Esophagus squamous epithelium (tissue), 5 donors: ENCODE data around the gene PAPLN. TPM values are rescaled to one million over a fixed set of nuclear protein-coding genes. Genes with fewer than 3 reads are reported as not detected.

Experiments
- DNase-seq: peaks from one replicate; lab custom pipeline; 2025; lab: John Stamatoyannopoulos, UW
- H3K27ac ChIP-seq, 4 donors: fragments of 200-600 bp; sonication (generic); one replicate each; pipeline ENCODE4 v1.5.1; 2016 to 2019; ENCODE audit warnings: mild to moderate bottlenecking in 1 of 4
- H3K27me3 ChIP-seq, 4 donors: fragments of 200-600 bp; sonication (generic); 1 replicate in 3 of 4; 2 replicates in 1 of 4; pipeline versions ENCODE4 v1.5.1 to v1.6.0; 2017 to 2021; ENCODE audit warnings: antibody characterized with exemption in 1 of 4
- H3K36me3 ChIP-seq, 3 donors: fragments of 200-600 bp; sonication (generic); one replicate each; pipeline ENCODE4 v1.5.1; 2016 to 2019
- H3K4me1 ChIP-seq, 3 donors: fragments of 200-600 bp; sonication (generic); one replicate each; pipeline ENCODE4 v1.5.1; 2017 to 2019
- H3K4me3 ChIP-seq, 4 donors: fragments of 200-600 bp; sonication (generic); 1 replicate in 3 of 4; 2 replicates in 1 of 4; pipeline ENCODE4 v1.5.1; 2016 to 2019; ENCODE audit warnings: mild to moderate bottlenecking in 2 of 4, moderate library complexity in 1 of 4
- H3K9me3 ChIP-seq, 3 donors: fragments of 200-600 bp; sonication (generic); one replicate each; pipeline ENCODE4 v1.5.1; 2016 to 2019
- POLR2A ChIP-seq, 4 donors: fragments of 450-650 bp; IDR thresholded peaks; one replicate each; pipeline ENCODE4 v1.6.1; 2017; ENCODE audit warnings: antibody characterized with exemption in 4 of 4, mild to moderate bottlenecking in 4 of 4, moderate library complexity in 3 of 4
- WGBS, 2 donors: methylation state at CpG; one replicate each; pipeline ENCODE4 v1.1.5; 2018; 5-methylcytosine and 5-hydroxymethylcytosine counted together
- intact Hi-C: fragments of 100-400 bp; cut with DNase I; formaldehyde crosslinking; loops from one replicate; pipeline ENCODE4 v1.15.0; 2022
- total RNA-seq, 4 donors: library from RNA; depleted of rRNA; stranded (reverse); fragments of >200 nt; gene quantifications; one replicate each; pipeline ENCODE4 v1.1.0, GENCODE V29; 2016
- TF ChIP-seq, protein P1 (sequence below), 6 experiments: fragments of 450-650 bp in 4 of 6; fragments of 200-600 bp in 2 of 6; sonication (generic) in 2 of 6; IDR thresholded peaks; one replicate each; pipeline ENCODE4 v1.5.1; 2016 to 2019; ENCODE audit warnings: antibody characterized with exemption in 6 of 6, mild to moderate bottlenecking in 4 of 6, moderate library complexity in 4 of 6
- donor health status: DM: yes; HTN: yes; CAD: no.

The PAPLN gene
- total RNA-seq, 4 donors from 2014 or later: 2.2 to 12.6 (median 5.4) TPM

DNA sequence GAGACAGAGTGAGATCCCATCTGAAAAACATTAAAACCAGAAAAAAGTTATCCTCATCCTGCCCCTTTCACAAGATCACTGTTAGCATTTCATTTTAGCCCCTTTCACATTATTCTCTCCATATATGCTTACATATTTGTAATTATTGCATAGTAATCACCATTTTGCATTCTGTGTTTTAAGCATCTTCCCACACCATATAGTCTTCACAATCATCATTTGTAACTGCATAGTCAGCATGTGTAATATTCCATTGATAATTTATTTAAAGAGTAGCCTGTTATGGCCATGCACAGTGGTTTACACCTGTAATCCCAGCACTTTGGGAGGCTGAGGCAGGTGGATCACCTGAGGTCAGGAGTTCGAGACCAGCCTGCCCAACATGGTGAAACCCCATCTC is 11.8 kb downstream of the PAPLN start:
- peaks cover 8 to 23% (median 11%) of the 10 kb centered on the region in 3 donors for H3K4me1 ChIP-seq
- intact Hi-C loops: no loop called here
- DNase-seq: no peak
- WGBS, 2 donors: 100% methylated on average over 1 of the region's 1 CpG; no CpG with 5 or more reads in 1 of the 2 donors
- H3K4me3 ChIP-seq: no peak overlapping the region
- TF ChIP-seq POLR2A (IDR thresholded peaks at IDR 0.05): no peak
- TF ChIP-seq, protein P1, sequence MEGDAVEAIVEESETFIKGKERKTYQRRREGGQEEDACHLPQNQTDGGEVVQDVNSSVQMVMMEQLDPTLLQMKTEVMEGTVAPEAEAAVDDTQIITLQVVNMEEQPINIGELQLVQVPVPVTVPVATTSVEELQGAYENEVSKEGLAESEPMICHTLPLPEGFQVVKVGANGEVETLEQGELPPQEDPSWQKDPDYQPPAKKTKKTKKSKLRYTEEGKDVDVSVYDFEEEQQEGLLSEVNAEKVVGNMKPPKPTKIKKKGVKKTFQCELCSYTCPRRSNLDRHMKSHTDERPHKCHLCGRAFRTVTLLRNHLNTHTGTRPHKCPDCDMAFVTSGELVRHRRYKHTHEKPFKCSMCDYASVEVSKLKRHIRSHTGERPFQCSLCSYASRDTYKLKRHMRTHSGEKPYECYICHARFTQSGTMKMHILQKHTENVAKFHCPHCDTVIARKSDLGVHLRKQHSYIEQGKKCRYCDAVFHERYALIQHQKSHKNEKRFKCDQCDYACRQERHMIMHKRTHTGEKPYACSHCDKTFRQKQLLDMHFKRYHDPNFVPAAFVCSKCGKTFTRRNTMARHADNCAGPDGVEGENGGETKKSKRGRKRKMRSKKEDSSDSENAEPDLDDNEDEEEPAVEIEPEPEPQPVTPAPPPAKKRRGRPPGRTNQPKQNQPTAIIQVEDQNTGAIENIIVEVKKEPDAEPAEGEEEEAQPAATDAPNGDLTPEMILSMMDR (IDR thresholded peaks at IDR 0.05): no peak
- no peak overlapping the region for H3K27ac ChIP-seq
- no peaks in the 10 kb centered on the region for H3K27me3 ChIP-seq
- peaks cover 0 to 17% (median 0%) of the 10 kb centered on the region in 3 donors for H3K36me3 ChIP-seq
- H3K9me3 ChIP-seq: no peaks in the 10 kb centered on the region

DNA sequence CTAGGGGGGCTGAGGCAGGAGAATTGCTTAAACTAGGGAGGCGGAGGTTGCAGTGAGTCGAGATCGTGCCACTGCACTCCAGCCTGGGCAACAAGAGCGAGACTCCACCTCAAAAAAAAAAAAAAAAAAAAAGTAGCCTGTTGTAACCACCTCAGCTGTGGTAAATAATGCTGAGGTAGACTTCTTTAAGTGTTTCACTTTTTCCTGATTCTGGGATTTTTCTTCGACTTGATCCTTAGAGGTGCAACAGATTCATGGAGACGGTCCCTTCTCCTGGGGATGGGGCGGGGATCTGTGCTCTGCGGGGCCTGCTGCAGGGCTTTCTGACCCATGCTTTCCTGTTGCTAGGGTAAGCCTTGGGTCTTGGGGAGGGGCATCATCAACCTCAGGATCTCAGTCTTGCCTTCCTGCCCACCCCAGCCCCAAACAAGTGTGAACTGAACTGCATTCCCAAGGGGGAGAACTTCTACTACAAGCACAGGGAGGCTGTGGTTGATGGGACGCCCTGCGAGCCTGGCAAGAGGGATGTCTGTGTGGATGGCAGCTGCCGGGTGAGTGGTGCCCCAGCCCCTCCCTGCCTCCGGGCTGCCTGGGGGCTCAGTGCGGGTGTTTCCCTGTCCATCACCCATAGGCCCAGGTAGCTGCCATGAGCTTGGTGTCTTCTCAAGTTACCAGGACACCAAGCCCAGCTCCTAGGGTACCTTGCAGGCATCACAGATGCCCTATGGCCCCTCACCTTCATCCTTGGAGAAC is 12.4 kb downstream of the PAPLN start:
- 83 to 92% methylated on average over 2 to 13 of the region's 13 CpGs for WGBS, 2 donors
- Histone ChIP-seq H3K9me3 (no peaks in the 10 kb centered on the region), H3K27ac (no peak overlapping the region), H3K27me3 (no peaks in the 10 kb centered on the region), H3K4me1 (peaks cover 8 to 20% (median 11%) of the 10 kb centered on the region in 3 donors), H3K4me3 (no peak overlapping the region), H3K36me3 (peaks cover 0 to 23% (median 0%) of the 10 kb centered on the region in 3 donors)
- TF ChIP-seq POLR2A (IDR thresholded peaks at IDR 0.05): no peak
- TF ChIP-seq, protein P1 (IDR thresholded peaks at IDR 0.05): no peak
- intact Hi-C loops: no loop called here
- no peak for DNase-seq

DNA sequence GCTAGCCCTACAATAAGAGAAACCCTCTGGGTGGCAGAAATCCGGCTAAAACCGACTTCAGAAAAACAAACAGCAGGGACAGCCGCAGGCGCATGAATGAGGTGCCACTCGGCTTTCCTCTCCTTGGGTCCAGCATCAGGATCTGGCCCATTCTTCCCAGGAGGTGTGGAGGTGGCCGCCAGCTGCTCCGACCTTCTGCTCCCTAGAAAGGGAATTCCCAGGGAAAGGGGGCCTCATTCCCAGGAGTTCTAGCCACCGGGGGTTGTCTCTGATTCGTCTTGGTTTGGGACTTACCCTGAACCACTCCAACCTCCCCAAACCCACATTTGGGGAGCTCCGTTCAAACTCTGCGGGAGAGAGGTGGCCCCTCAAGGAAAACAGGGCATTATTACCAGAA is 13.0 kb downstream of the PAPLN start:
- H3K4me3 ChIP-seq: no peak overlapping the region
- no peaks in the 10 kb centered on the region for H3K27me3 ChIP-seq
- DNase-seq: no peak
- peaks cover 5 to 14% (median 8%) of the 10 kb centered on the region in 3 donors for H3K4me1 ChIP-seq
- no peaks in the 10 kb centered on the region for H3K9me3 ChIP-seq
- 89 to 95% methylated on average over 5 to 9 of the region's 11 CpGs for WGBS, 2 donors
- intact Hi-C loops: no loop called here
- no peak for TF ChIP-seq POLR2A (IDR thresholded peaks at IDR 0.05)
- TF ChIP-seq, protein P1 (IDR thresholded peaks at IDR 0.05): no peak
- no peak overlapping the region for H3K27ac ChIP-seq
- peaks cover 0 to 28% (median 0%) of the 10 kb centered on the region in 3 donors for H3K36me3 ChIP-seq

DNA sequence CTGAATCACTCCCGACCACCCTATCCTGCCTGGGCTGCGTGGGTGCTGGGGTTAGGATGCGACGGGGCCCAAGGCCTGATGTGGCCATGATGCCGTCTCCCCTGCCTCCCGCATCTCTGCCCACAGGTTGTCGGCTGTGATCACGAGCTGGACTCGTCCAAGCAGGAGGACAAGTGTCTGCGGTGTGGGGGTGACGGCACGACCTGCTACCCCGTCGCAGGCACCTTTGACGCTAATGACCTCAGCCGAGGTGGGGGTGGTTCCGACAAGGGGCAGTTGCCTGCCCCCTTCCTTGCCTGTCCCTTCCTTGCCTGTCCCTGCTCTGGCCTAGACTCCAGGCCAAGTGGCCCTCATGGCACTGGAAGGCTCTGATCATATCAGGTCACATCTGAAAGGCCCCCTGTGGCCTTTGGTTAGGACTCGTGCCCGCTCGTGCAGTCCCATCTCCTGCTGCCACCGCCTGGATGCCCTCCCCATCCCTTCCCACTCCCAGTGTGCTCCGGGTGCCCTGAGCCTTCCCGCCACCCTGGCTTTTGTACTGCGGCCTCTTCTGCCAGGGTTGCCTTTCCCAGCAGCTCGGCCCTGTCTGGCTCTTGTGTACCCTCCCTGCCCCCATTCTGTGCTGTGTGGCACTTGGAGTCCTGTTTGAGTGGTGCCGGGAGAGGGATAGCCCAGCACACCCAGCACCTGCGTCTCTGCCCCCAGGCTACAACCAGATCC is 13.6 kb downstream of the PAPLN start:
- Histone ChIP-seq H3K9me3 (no peaks in the 10 kb centered on the region), H3K36me3 (peaks cover 0 to 28% (median 0%) of the 10 kb centered on the region in 3 donors), H3K4me1 (peaks cover 0 to 8% (median 3%) of the 10 kb centered on the region in 3 donors), H3K4me3 (no peak overlapping the region), H3K27ac (no peak overlapping the region), H3K27me3 (no peaks in the 10 kb centered on the region)
- intact Hi-C loops: no loop called here
- DNase-seq: no peak
- TF ChIP-seq, protein P1 (IDR thresholded peaks at IDR 0.05): no peak
- no peak for TF ChIP-seq POLR2A (IDR thresholded peaks at IDR 0.05)
- WGBS, 2 donors: 77 to 90% methylated on average over 9 to 11 of the region's 27 CpGs
